ENCODE measurements around the gene UFD1.

DNA sequence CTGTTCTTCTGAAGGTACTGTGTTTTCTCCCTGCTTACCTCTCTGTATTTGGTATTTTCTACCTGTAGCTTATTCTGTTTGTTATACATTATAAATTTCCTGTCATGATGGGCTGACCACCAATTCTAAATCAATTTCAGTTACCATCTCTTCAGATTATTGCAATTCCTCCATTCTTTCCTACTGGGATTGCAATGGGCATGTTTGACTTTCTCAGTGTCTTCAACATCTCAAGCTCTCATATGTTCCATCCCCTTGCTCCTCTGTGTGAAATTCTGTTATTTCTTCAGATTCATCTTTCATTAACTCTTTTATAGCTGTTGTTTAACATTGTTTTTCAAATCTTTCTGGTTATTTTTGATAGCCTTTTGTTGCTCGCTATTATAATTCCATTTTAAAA is 16.0 kb downstream of the UFD1 start:
- TF ChIP-seq SMC3 (conservative IDR thresholded peaks at IDR 0.05; ENCODE audit: insufficient read depth, low read depth, low read length), result no peak
- TF ChIP-seq HDAC2 (IDR thresholded peaks at IDR 0.05), result no peak
- no peak for TF ChIP-seq CTCF (IDR thresholded peaks at IDR 0.05 in 2 of 3, conservative IDR thresholded peaks at IDR 0.05 in 1 of 3; ENCODE audit: insufficient read depth in 2 of 3, low read depth in 1 of 3, low read length in 3 of 3)
- TF ChIP-seq POLR2G (IDR thresholded peaks at IDR 0.05; ENCODE audit: low read depth, low read length), result no peak
- no peak for TF ChIP-seq JUNB (CRISPR knock-in tag; conservative IDR thresholded peaks at IDR 0.05)
